Activated T-helper 2 cell treated with anti-CD3 and anti-CD28 coated beads, Interferon-gamma antibody, Interleukin-2, Interleukin-4, amounts not matched to agents 10 μg/mL and 5 μg/mL and 100 μg/mL, durations not matched to agents 14 hours and 24 hours and 36 hours (primary cell): ENCODE measurements around the gene COL9A3. TPM values are rescaled to one million over a fixed set of nuclear protein-coding genes. Genes with fewer than 3 reads are reported as not detected.
A peak's percentile ranks its signal among the peaks of the same experiment; 100 is the strongest.
"Not testable (repeated sequence)": the region's sequence is repeated elsewhere in the genome, so short reads cannot be mapped to it uniquely, and the experiment has no call there.

Experiments used
- DNase-seq: peaks from one replicate; pipeline ENCODE4 v3.0.0; 2021; ENCODE audit warnings: low spot score
- H3K27ac Mint-ChIP-seq: one replicate; pipeline ENCODE4 v1.8.0; 2021; ENCODE audit warnings: mixed read lengths
- H3K27me3 Mint-ChIP-seq: one replicate; pipeline ENCODE4 v1.8.0; 2021; ENCODE audit warnings: low read depth, mixed read lengths
- H3K36me3 Mint-ChIP-seq: one replicate; pipeline ENCODE4 v1.8.0; 2021; ENCODE audit warnings: low read depth, mixed read lengths
- H3K4me1 Mint-ChIP-seq: one replicate; pipeline ENCODE4 v1.8.0; 2021; ENCODE audit warnings: low read depth, mixed read lengths
- H3K4me3 Mint-ChIP-seq: one replicate; pipeline ENCODE4 v1.8.0; 2021; ENCODE audit warnings: low read depth, mild to moderate bottlenecking, moderate library complexity, mixed read lengths
- H3K9me3 Mint-ChIP-seq: one replicate; pipeline ENCODE4 v1.8.0; 2021; ENCODE audit warnings: mixed read lengths
- intact Hi-C: fragments of 100-400 bp; cut with micrococcal nuclease; formaldehyde crosslinking; loops from one replicate; pipeline ENCODE4 v1.15.1; 2023
- total RNA-seq: library from RNA; stranded (reverse); gene quantifications from 2 replicates; pipeline ENCODE4 v1.2.3, GENCODE V29; 2022

Gene COL9A3
- total RNA-seq, 1 donor from 2014 or later = 0.27 TPM

GRCh38 chr20:62860391-62860923, 43.6 kb downstream of the COL9A3 start:
- peaks cover 19% of the 10 kb centered on the region for H3K27me3 Mint-ChIP-seq
- peaks cover 22% of the 10 kb centered on the region for H3K36me3 Mint-ChIP-seq
- H3K27ac Mint-ChIP-seq = no peak overlapping the region
- no peaks in the 10 kb centered on the region for H3K9me3 Mint-ChIP-seq
- intact Hi-C loops = loop anchor here (5.0 kb wide), 2 partner anchors 67 to 692 kb away; partner anchors contain the start of genes DIDO1 and FNDC11
- no peak for DNase-seq
- H3K4me3 Mint-ChIP-seq = peak overlapping the region; percentile 51
- peaks cover 9% of the 10 kb centered on the region for H3K4me1 Mint-ChIP-seq

- peak; percentile 36 for DNase-seq
- peak overlapping the region; percentile 39 for H3K4me3 Mint-ChIP-seq
- H3K36me3 Mint-ChIP-seq = peaks cover 22% of the 10 kb centered on the region
- H3K27ac Mint-ChIP-seq = no peak overlapping the region
- peaks cover 22% of the 10 kb centered on the region for H3K27me3 Mint-ChIP-seq
- intact Hi-C loops = loop anchor here (5.0 kb wide), 2 partner anchors 66 to 691 kb away; partner anchors contain the start of genes DIDO1 and FNDC11
- H3K4me1 Mint-ChIP-seq = peaks cover 9% of the 10 kb centered on the region
- no peaks in the 10 kb centered on the region for H3K9me3 Mint-ChIP-seq
Observed at GRCh38 chr20:62860924-62861691, 44.3 kb downstream of the COL9A3 start.

DNA sequence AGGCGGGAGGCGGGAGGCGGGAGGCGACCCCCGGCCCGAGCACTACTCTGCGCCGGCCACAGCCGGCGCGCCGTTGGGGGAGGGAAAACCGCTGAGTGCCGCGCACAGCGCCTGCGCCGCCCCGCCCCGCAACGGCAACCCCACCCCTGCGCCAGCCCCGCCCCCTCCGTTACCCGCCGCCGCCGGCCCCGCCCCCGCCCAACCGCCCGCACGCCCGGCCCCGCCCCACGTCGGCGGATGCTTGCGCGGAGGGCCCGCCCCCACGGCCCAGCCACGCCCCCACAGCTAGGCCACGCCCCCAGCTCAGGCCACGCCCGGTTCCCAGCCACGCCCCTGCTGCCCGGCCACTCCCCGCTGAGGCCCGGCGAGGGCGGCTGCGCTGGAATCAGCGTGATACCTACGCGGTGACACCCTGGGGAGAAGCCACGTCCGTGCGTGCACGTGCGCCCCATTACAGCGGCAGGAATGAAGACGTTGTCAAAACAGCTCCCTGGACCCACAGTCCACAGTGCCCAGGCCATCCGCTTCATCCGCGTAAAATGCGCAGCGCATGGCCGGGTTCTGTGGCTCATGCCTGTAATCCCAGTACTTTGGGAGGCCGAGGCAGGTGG, 45.0 kb downstream of the COL9A3 start, which contains the start of gene TCFL5:
Gene TCFL5 (minus strand): TSS at position 97 of the 611 bp plus-strand sequence. CDS start 152 bp downstream, outside the sequence.
- intact Hi-C loops = loop anchor here (5.0 kb wide), 2 partner anchors 65 to 690 kb away; partner anchors contain the start of genes DIDO1 and FNDC11

DNA sequence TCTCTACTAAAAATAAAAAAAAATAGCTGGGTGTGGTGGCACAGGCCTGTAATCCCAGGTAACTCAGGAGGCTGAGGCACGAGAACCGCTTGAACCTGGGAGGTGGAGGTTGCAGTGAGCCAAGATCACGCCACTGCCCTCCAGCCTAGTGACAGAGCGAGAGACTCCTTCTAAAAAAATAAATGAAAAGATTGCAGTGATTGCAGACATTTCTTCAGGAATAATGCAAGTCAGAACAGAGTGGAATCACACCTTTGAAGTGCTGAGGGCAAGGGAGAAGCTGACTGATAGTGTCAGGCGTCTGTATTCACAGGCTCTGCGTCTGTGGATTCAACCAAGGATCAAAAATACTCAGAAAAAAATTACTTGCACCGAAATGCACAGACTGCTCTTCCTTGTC, 47.4 kb downstream of the COL9A3 start:
- DNase-seq = no peak
- Mint-ChIP-seq H3K27me3 (peaks cover 31% of the 10 kb centered on the region), H3K9me3 (no peaks in the 10 kb centered on the region), H3K4me3 (no peak overlapping the region), H3K27ac (no peak overlapping the region), H3K36me3 (peaks cover 8% of the 10 kb centered on the region), H3K4me1 (peaks cover 5% of the 10 kb centered on the region)
- intact Hi-C loops = loop anchor here (5.0 kb wide), 2 partner anchors 63 to 688 kb away; partner anchors contain the start of genes DIDO1 and FNDC11

More for the DNA sequence above, 45.0 kb downstream of the COL9A3 start, which contains the start of gene TCFL5:
- peak within 1 kb of the TSS; percentile 51 for H3K4me3 Mint-ChIP-seq
- peaks cover 21% of the 10 kb centered on the region for H3K36me3 Mint-ChIP-seq
- H3K27me3 Mint-ChIP-seq = peaks cover 22% of the 10 kb centered on the region
- no peaks in the 10 kb centered on the region for H3K9me3 Mint-ChIP-seq
- no peak within 1 kb of the TSS for H3K27ac Mint-ChIP-seq
- H3K4me1 Mint-ChIP-seq = peaks cover 9% of the 10 kb centered on the region
- peak; percentile 92 for DNase-seq

GRCh38 chr20:62872184-62872847, 55.5 kb downstream of the COL9A3 start:
- DNase-seq = no peak
- no peaks in the 10 kb centered on the region for H3K9me3 Mint-ChIP-seq
- H3K36me3 Mint-ChIP-seq = no peaks in the 10 kb centered on the region
- H3K4me1 Mint-ChIP-seq = peaks cover 10% of the 10 kb centered on the region
- no peak overlapping the region for H3K27ac Mint-ChIP-seq
- H3K4me3 Mint-ChIP-seq = no peak overlapping the region
- intact Hi-C loops = loop anchor here (5.0 kb wide), 1 partner anchor 135 kb away; the partner anchor contains the start of gene BHLHE23
- peaks cover 9% of the 10 kb centered on the region for H3K27me3 Mint-ChIP-seq

- Mint-ChIP-seq H3K36me3 (no peaks in the 10 kb centered on the region), H3K9me3 (no peaks in the 10 kb centered on the region), H3K27me3 (peaks cover 6% of the 10 kb centered on the region), H3K4me1 (peaks cover 10% of the 10 kb centered on the region), H3K4me3 (no peak overlapping the region), H3K27ac (no peak overlapping the region)
- no peak for DNase-seq
- intact Hi-C loops = loop anchor here (5.0 kb wide), 1 partner anchor 134 kb away; the partner anchor contains the start of gene BHLHE23
Observed at GRCh38 chr20:62872862-62873261, 56.0 kb downstream of the COL9A3 start.

- intact Hi-C loops = loop anchor here (5.0 kb wide), 1 partner anchor 134 kb away; the partner anchor contains the start of gene BHLHE23
Observed at GRCh38 chr20:62873280-62873679, 56.4 kb downstream of the COL9A3 start.

GRCh38 chr20:62873681-62874031, 56.8 kb downstream of the COL9A3 start:
- intact Hi-C loops = loop anchor here (5.0 kb wide), 1 partner anchor 134 kb away; the partner anchor contains the start of gene BHLHE23
- H3K27me3 Mint-ChIP-seq, H3K9me3 Mint-ChIP-seq, DNase-seq, H3K36me3 Mint-ChIP-seq, H3K4me3 Mint-ChIP-seq, H3K27ac Mint-ChIP-seq: not testable (repeated sequence)
- H3K4me1 Mint-ChIP-seq = peaks cover 10% of the 10 kb centered on the region

More at GRCh38 chr20:62873280-62873679, 56.4 kb downstream of the COL9A3 start:
- DNase-seq = no peak
- Mint-ChIP-seq H3K27me3 (peaks cover 4% of the 10 kb centered on the region), H3K4me3 (no peak overlapping the region), H3K27ac (no peak overlapping the region), H3K9me3 (no peaks in the 10 kb centered on the region), H3K4me1 (peaks cover 10% of the 10 kb centered on the region), H3K36me3 (no peaks in the 10 kb centered on the region)

GRCh38 chr20:62874964-62875344, 58.1 kb downstream of the COL9A3 start:
- intact Hi-C loops = loop anchor here (5.0 kb wide), 1 partner anchor 132 kb away; the partner anchor contains the start of gene BHLHE23
- no peaks in the 10 kb centered on the region for H3K36me3 Mint-ChIP-seq
- DNase-seq = no peak
- peaks cover 10% of the 10 kb centered on the region for H3K4me1 Mint-ChIP-seq
- H3K4me3 Mint-ChIP-seq = no peak overlapping the region
- H3K27me3 Mint-ChIP-seq = peaks cover 2% of the 10 kb centered on the region
- no peak overlapping the region for H3K27ac Mint-ChIP-seq
- no peaks in the 10 kb centered on the region for H3K9me3 Mint-ChIP-seq

DNA sequence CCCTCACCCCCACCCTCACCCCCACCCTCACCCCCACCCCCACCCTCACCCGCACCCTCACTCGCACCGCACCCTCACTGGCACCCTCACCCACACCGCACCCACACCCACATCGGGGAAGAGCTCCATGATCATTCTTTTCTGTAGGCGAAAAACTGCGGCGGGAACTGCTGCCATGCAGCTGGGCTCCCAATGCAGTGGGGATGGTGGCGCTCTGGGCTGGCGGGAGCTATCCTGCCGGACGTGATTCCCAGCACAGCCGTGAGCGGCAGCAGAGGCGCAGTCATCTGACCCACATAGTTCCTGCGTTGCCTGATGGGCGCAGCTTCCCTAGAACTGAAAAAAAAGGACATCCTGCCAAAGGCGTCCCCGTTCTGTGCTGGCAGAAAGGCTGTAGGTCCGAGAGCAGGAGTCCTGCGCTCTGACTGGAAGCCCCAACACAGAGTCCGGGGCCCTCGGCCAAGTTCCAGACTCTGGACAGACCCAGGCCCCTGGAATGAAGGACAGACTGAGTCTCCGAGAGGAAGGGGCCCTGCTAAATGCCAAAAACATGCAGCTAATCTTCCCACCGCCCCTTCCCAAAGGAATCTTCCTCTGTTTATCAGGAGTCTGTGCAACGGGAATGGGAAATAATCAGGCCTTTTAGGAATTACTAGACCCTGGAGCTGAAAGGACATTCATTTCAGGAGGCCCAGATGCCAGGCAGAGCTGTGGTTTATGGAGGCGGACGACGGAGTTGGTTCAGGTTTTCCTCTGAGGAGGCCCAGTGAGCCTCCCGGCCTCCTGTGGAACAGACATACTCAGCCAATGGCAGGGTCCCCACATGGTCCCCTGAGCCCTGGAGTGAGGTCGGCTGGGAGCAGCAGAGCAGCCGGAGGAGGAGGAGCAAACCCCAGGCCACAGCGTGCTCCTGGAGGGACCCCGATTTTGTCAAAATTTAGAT, 58.8 kb downstream of the COL9A3 start:
- H3K27me3 Mint-ChIP-seq = peaks cover 2% of the 10 kb centered on the region
- no peaks in the 10 kb centered on the region for H3K36me3 Mint-ChIP-seq
- H3K9me3 Mint-ChIP-seq = no peaks in the 10 kb centered on the region
- intact Hi-C loops = no loop called here
- H3K27ac Mint-ChIP-seq = peak overlapping the region; percentile 2
- no peak for DNase-seq
- no peak overlapping the region for H3K4me3 Mint-ChIP-seq
- peaks cover 10% of the 10 kb centered on the region for H3K4me1 Mint-ChIP-seq

- H3K27ac Mint-ChIP-seq = no peak overlapping the region
- no peak overlapping the region for H3K4me3 Mint-ChIP-seq
Observed at GRCh38 chr20:62876501-62876901, 59.7 kb downstream of the COL9A3 start.

More at GRCh38 chr20:62876501-62876901, 59.7 kb downstream of the COL9A3 start:
- Mint-ChIP-seq H3K27me3 (peaks cover 2% of the 10 kb centered on the region), H3K9me3 (no peaks in the 10 kb centered on the region), H3K36me3 (peaks cover 3% of the 10 kb centered on the region), H3K4me1 (peaks cover 10% of the 10 kb centered on the region)
- no peak for DNase-seq
- intact Hi-C loops = no loop called here
